ENCODE measurements around the gene MIPOL1.
"Not testable (repeated sequence)": the region's sequence is repeated elsewhere in the genome, so short reads cannot be mapped to it uniquely, and the experiment has no call there.

Gene MIPOL1

DNA sequence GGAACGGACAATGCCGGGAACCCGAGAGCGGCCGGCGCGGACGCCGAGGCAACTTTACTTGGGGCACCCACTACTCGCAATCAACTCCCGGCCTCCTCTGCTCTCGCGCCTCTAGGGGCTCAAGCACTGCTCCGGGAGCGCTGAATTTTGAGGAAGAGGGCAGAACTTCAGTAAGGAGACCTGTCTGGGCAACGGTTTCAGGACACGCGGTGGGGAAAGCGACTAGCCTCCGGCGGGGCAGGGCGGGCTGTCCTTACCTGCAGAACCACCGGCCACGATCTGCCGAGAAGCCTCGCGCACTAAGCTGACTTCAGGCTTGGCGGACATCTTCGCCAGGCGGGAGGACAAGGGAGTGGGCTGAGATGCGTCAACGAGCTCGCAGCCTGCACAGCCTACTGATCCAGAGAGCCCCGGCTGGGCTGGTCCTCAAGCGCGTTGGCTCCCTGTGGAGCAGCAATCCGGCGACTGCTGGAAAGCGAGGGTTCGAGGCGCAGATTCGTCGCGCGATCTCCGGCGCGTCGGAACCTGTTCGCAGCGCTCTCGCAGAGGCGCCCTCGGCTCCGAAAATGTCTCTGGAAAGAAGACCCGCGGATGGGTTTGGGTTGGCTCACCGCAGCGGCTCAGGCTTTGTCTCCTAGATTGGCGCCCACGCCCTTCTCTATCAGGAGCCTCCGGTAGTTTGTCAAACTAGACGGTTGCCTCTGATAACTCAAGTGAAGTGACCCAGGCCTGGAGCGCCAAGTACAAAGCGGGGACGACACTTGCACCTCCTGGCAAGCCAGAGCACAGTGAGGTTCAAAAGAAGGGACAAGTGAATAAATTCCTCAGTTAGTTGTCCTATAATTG, 25.5 kb upstream of the MIPOL1 start, which contains the start of gene SLC25A21:
Gene SLC25A21 (minus strand): TSS at position 583 of the 846 bp plus-strand sequence.
- CTCF ChIA-PET: no interaction called here
- POLR2A ChIA-PET: no interaction called here
- TF ChIP-seq, protein P1, sequence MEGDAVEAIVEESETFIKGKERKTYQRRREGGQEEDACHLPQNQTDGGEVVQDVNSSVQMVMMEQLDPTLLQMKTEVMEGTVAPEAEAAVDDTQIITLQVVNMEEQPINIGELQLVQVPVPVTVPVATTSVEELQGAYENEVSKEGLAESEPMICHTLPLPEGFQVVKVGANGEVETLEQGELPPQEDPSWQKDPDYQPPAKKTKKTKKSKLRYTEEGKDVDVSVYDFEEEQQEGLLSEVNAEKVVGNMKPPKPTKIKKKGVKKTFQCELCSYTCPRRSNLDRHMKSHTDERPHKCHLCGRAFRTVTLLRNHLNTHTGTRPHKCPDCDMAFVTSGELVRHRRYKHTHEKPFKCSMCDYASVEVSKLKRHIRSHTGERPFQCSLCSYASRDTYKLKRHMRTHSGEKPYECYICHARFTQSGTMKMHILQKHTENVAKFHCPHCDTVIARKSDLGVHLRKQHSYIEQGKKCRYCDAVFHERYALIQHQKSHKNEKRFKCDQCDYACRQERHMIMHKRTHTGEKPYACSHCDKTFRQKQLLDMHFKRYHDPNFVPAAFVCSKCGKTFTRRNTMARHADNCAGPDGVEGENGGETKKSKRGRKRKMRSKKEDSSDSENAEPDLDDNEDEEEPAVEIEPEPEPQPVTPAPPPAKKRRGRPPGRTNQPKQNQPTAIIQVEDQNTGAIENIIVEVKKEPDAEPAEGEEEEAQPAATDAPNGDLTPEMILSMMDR (IDR thresholded peaks at IDR 0.05; ENCODE audit: control extremely low read depth, extremely low read depth, low read depth, missing control alignments): no peak
- no peak for DNase-seq (ENCODE audit: extremely low spot score)

DNA sequence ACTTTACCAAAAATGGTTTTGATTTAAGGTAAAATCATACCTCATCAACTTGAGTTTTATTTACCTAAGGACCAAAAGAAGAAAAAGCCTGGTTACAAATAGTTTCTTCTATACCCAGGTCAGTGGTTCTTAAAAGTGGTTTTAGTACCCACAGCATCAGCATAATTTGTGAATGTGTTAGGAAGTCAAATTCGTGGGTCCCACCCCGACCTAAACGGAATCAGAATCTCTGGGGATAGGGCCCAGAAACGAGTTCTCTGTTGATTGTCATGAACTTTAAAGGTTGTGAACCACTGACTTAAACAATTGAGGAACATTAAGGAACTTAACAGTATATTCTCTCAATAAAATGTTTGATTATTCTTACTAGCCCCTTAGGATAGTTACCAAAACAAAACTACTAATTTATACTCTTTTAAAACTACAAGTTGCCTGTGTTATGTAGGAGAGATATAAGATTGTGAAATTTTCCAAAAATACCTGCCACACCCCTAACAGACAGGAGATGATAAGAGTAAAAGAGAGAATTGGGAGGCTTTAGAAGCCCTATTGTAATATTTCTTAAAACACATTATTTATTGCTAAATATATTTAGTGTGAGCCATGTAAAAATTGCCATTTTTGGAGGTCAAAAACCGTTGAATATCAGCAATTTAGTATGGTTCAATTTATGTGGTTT, 24.7 kb upstream of the MIPOL1 start:
- DNase-seq (ENCODE audit: extremely low spot score): no peak
- CTCF ChIA-PET: no interaction called here
- POLR2A ChIA-PET: no interaction called here
- TF ChIP-seq, protein P1 (IDR thresholded peaks at IDR 0.05; ENCODE audit: control extremely low read depth, extremely low read depth, low read depth, missing control alignments): no peak

DNA sequence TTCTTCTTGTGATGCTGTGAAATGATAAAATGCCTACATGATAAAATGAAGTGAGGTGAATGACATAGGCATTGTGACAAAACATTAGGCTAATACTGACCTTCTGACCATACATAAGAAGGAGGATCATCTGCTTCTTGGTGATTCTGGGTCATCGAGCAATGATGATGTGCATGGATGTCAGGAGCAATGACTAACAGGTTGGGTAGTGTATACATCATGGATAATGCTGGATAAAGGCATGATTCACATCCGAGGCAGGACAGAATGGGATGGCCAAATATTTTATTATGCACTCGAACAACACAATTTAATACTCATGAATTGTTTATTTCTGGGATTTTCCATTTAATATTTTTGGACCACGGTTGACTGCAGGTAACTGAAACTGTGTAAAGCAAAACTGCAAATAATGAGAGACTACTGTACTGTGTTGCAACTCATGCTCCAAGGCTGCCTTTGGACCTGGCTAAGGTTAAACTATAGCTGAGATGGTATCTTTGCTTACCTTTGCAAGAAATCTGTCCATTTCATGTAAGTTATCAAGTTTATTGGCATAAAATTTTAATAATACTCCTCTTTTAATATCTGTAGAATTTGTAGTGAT, 17.7 kb upstream of the MIPOL1 start:
- CTCF ChIA-PET: no interaction called here
- TF ChIP-seq, protein P1 (IDR thresholded peaks at IDR 0.05; ENCODE audit: control extremely low read depth, extremely low read depth, low read depth, missing control alignments): no peak

DNA sequence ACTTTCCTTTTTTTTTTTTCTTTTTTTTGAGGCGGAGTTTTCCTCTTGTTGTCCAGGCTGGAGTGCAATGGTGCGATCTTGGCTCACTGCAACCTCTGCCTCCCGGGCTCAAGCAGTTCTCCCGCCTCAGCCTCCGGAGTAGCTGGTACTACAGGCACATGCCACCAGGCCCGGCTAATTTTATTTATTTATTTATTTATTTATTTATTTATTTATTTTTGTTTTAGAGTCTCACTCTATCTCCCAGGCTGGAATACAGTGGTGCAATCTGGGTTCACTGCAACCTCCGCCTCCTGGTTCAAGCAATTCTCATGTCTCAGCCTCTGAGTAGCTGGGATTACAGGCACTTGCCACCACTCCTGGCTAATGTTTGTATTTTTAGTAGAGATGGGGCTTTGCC, 16.9 kb upstream of the MIPOL1 start:
- DNase-seq (ENCODE audit: extremely low spot score); CTCF ChIA-PET; POLR2A ChIA-PET: not testable (repeated sequence)

More for the DNA sequence above, 17.7 kb upstream of the MIPOL1 start:
- POLR2A ChIA-PET: no interaction called here
- no peak for DNase-seq (ENCODE audit: extremely low spot score)

DNA sequence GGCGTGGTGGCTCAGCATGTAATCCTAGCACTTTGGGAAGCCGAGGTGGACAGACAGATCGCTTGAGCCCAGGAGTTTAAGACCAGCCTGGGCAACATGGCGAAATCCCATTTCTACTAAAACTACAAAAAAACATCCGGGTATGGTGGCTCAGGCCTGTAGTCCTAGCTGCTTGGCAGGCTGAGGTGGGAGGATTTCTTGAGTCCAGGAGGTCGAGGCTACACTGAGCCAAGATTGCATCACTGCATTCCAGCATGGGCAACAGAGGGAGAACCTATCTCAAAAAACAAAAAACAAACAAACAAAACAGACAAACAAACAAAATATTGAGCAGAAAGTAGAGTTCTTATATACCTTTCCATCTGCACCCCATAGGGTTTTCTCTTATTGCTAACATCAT, 16.3 kb upstream of the MIPOL1 start:
- POLR2A ChIA-PET: no interaction called here
- TF ChIP-seq, protein P1 (IDR thresholded peaks at IDR 0.05; ENCODE audit: control extremely low read depth, extremely low read depth, low read depth, missing control alignments): no peak
- DNase-seq (ENCODE audit: extremely low spot score): no peak
- CTCF ChIA-PET: no interaction called here

DNA sequence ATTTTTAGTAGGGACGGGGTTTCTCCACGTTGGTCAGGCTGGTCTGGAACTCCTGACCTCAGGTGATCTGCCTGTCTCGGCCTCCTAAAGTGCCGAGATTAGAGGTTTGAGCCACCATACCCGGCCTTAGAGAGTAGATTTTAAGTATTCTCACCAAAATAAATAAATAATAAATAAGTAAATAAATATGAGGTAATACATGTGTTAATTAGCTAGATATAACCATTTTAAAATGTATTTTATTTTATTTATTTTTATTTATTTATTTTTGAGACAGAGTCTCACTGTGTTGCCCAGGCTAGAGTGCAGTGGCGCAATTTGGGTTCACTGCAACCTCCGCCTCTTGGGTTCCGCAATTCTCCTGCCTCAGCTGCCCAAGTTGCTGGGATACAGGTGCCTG, 13.2 kb upstream of the MIPOL1 start:
- CTCF ChIA-PET; DNase-seq (ENCODE audit: extremely low spot score); POLR2A ChIA-PET: not testable (repeated sequence)

DNA sequence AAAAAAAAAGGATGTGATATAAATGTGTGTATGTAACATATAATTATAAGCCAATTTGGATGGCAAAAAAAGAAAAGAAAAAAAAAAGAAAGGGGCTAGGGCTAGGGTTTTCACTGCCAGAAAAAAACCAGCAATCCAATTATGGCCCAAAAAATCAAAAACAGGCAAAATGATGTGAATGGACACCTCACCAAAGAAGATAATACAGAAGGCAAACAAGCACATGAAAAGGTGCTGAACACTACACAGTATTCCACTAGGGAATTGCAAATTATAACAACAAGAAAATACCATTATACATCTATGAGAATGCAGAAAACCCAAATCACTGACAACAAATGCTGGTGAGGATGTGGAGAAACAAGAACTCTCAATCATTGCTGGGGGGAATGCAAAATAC, 12.1 kb upstream of the MIPOL1 start:
- no peak for DNase-seq (ENCODE audit: extremely low spot score)
- ChIA-PET CTCF (no interaction called here), POLR2A (no interaction called here)
- TF ChIP-seq, protein P1 (IDR thresholded peaks at IDR 0.05; ENCODE audit: control extremely low read depth, extremely low read depth, low read depth, missing control alignments): no peak

Measured in GM10248 (cell line).